OCI-LY3 (cell line): Measurements from ENCODE around the gene ZSCAN1.

Experiments used
- H2AFZ ChIP-seq: fragments of 200-600, 300-600 bp; shearing (Covaris generic); 2 replicates; pipeline ENCODE4 v1.6.0; 2014; ENCODE audit warnings: antibody characterized with exemption, low read depth, low read length
- H3K27ac ChIP-seq: fragments of 200-600, 300-600 bp; sonication (generic); 2 replicates; pipeline ENCODE4 v1.5.1; 2014; ENCODE audit warnings: mild to moderate bottlenecking, low read length, moderate library complexity, mixed read lengths
- H3K27me3 ChIP-seq: fragments of 200-600, 300-600 bp; sonication (generic); 2 replicates; pipeline ENCODE4 v1.6.1; 2014; ENCODE audit warnings: low read depth, low read length, mixed read lengths
- H3K36me3 ChIP-seq: fragments of 200-600, 300-600 bp; sonication (generic); replicated peaks from 2 replicates; pipeline ENCODE3; 2014; ENCODE audit warnings: low read depth, low read length, mixed read lengths
- H3K4me1 ChIP-seq: fragments of 300-600, 200-600 bp; sonication (generic); 2 replicates; pipeline ENCODE4 v1.6.1; 2014; ENCODE audit warnings: low read length, mixed read lengths
- H3K4me2 ChIP-seq: fragments of 200-600, 300-600 bp; sonication (generic); 2 replicates; pipeline ENCODE4 v1.6.1; 2014; ENCODE audit warnings: low read length, mixed read lengths
- H3K4me3 ChIP-seq: fragments of 300-600, 200-600 bp; sonication (generic); 2 replicates; pipeline ENCODE4 v1.5.1; 2014; ENCODE audit warnings: antibody characterized with exemption, mild to moderate bottlenecking, low read length, moderate library complexity
- H3K79me2 ChIP-seq: fragments of 300-600, 200-600 bp; shearing (Covaris generic); 2 replicates; pipeline ENCODE4 v1.6.1; 2014; ENCODE audit warnings: mild to moderate bottlenecking, low read length, mixed read lengths
- H3K9ac ChIP-seq: fragments of 300-600, 200-600 bp; shearing (Covaris generic); 2 replicates; pipeline ENCODE4 v1.6.0; 2014; ENCODE audit warnings: mild to moderate bottlenecking, low read length, moderate library complexity
- H3K9me3 ChIP-seq: fragments of 200-600, 300-600 bp; shearing (Covaris generic); 2 replicates; pipeline ENCODE4 v1.6.1; 2014; ENCODE audit warnings: low read length, mixed read lengths; ENCODE audit not compliant: insufficient read depth
- H4K20me1 ChIP-seq: fragments of 200-600, 300-600 bp; sonication (generic); 2 replicates; pipeline ENCODE4 v1.6.1; 2016; ENCODE audit warnings: low read length, mixed read lengths; ENCODE audit not compliant: insufficient read depth
- EZH2phosphoT487 ChIP-seq: fragments of 200-600 bp; shearing (Covaris generic); IDR thresholded peaks from 2 replicates; pipeline ENCODE4 v1.6.1; 2018; ENCODE audit warnings: antibody characterized with exemption, mixed run types, low read depth
- TF ChIP-seq, protein P1 (sequence below): fragments of 200-600, 300-600 bp; sonication (generic); IDR thresholded peaks from 2 replicates; pipeline ENCODE4 v1.5.1; 2014; ENCODE audit warnings: antibody characterized with exemption, low read length, low read depth

The ZSCAN1 gene

DNA sequence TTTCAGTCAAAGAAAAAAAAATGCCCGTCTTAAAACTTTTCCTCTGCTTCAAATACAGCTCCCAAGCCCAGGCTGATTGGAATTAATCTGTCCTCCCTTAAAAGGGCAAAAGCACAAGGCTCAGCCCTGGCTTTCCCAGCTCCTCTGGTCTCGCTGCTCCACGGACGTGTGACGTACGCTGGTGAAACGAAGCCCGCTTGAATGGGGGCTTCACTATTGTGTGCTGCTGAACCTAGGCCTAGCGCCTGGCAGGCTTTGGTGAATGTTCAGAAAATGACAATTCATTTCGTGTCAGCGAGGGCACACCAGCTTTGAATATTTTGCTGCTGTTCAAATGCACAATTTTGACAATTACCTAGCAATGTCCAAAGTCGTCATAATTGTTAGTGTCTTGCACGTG, 24.6 kb downstream of the ZSCAN1 start:
- no peaks in the 10 kb centered on the region for H4K20me1 ChIP-seq
- no peaks in the 10 kb centered on the region for H3K79me2 ChIP-seq
- no peaks in the 10 kb centered on the region for H3K4me1 ChIP-seq
- H3K36me3 ChIP-seq, result no peaks in the 10 kb centered on the region
- peaks cover 30% of the 10 kb centered on the region for H3K9me3 ChIP-seq
- no peak overlapping the region for H3K27ac ChIP-seq
- no peak overlapping the region for H3K4me2 ChIP-seq
- TF ChIP-seq EZH2phosphoT487, result no peak
- TF ChIP-seq, protein P1, sequence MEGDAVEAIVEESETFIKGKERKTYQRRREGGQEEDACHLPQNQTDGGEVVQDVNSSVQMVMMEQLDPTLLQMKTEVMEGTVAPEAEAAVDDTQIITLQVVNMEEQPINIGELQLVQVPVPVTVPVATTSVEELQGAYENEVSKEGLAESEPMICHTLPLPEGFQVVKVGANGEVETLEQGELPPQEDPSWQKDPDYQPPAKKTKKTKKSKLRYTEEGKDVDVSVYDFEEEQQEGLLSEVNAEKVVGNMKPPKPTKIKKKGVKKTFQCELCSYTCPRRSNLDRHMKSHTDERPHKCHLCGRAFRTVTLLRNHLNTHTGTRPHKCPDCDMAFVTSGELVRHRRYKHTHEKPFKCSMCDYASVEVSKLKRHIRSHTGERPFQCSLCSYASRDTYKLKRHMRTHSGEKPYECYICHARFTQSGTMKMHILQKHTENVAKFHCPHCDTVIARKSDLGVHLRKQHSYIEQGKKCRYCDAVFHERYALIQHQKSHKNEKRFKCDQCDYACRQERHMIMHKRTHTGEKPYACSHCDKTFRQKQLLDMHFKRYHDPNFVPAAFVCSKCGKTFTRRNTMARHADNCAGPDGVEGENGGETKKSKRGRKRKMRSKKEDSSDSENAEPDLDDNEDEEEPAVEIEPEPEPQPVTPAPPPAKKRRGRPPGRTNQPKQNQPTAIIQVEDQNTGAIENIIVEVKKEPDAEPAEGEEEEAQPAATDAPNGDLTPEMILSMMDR, result no peak
- H3K27me3 ChIP-seq, result no peaks in the 10 kb centered on the region
- H2AFZ ChIP-seq, result no peak overlapping the region
- H3K9ac ChIP-seq, result no peak overlapping the region
- H3K4me3 ChIP-seq, result no peak overlapping the region

DNA sequence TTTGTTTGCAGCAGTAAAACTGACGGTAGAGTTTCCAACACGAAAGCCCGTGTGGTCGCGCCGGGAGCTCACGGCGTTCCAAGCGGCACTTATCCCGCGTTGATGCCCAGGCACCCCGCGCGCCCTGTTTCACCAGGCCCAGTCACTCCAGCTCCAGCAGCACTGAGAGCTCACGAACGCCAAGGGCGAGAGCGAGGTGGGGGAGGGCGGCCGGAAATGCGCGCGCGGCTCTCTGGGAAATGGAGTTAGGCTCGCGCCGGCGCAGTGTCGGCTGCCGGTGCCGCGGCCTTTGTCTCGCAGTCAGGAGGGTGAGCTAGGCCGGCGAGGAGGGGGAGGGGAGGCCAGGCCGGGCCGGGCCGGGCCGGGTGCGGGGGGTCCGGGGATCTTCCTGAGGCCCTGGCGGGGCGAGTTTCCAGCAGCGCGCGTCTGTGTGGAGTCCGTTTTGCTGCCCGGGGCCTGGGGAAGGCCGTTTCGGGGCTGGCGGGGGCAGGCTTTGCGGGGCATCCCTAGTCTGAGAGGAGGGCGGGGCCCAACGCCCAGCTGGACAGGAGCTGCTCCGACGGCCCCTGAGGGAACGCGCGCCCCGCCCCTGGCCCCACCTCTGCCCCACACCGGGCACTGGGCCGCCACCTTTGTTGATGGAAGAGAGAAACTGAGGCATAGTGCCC, 25.3 kb downstream of the ZSCAN1 start, which contains the start of gene ZNF135:
Gene ZNF135, plus strand, starts transcription at position 280 of the 668 bp plus-strand sequence. CDS start 721 bp downstream, outside the sequence.
- Histone ChIP-seq H3K9me3 (peaks cover 25% of the 10 kb centered on the region), H3K27me3 (no peaks in the 10 kb centered on the region), H4K20me1 (no peaks in the 10 kb centered on the region), H3K79me2 (no peaks in the 10 kb centered on the region), H3K4me1 (no peaks in the 10 kb centered on the region), H3K9ac (no peak within 1 kb of the TSS), H3K36me3 (no peaks in the 10 kb centered on the region), H3K27ac (no peak within 1 kb of the TSS), H2AFZ (no peak within 1 kb of the TSS), H3K4me2 (no peak within 1 kb of the TSS), H3K4me3 (no peak within 1 kb of the TSS)
- no peak for TF ChIP-seq EZH2phosphoT487

DNA sequence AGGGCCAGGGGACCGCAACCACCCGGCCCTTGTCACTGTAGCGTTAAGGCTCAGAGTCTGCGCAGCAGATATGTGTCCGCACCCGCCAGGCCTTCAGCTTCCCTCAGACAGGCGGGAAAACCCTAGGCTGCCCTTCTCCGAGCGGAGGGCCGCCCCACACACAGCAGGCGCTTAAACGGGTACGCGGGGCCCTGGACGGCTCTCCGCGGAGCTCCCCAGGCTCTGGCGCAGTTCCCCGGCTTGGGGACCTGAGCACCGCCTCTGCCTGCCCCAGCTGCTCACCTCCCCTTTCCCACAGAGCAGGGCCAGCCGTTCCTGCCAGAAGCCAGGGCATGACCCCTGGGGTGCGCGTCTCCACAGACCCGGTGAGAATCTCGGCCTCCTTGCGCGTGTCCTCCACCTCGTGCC, 25.9 kb downstream of the ZSCAN1 start:
- H3K9ac ChIP-seq, result no peak overlapping the region
- no peaks in the 10 kb centered on the region for H3K79me2 ChIP-seq
- H3K27ac ChIP-seq, result no peak overlapping the region
- no peaks in the 10 kb centered on the region for H4K20me1 ChIP-seq
- no peaks in the 10 kb centered on the region for H3K36me3 ChIP-seq
- no peak overlapping the region for H3K4me2 ChIP-seq
- peaks cover 20% of the 10 kb centered on the region for H3K9me3 ChIP-seq
- TF ChIP-seq, protein P1, result no peak
- TF ChIP-seq EZH2phosphoT487, result no peak
- no peak overlapping the region for H3K4me3 ChIP-seq
- H3K27me3 ChIP-seq, result no peaks in the 10 kb centered on the region
- no peak overlapping the region for H2AFZ ChIP-seq
- H3K4me1 ChIP-seq, result no peaks in the 10 kb centered on the region

DNA sequence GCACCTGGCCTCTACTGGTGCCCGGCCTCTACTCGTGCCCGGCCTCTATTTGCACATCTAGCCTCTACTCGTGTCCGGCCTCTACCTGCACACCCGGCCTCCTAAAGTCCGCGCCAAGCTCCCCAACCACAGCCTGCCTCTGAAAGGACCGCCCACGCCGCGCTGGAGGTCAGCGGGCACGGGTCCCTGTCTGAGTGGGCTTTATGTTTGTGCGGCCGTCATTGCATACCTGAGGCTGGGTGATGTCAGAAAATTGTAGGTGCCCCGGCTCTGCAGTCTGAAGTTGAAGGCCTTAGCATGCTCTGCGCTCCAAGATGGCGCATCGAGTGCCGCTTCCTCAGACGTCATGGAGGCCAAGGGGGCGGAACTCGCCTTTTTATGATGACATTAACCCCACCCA, 26.4 kb downstream of the ZSCAN1 start:
- H2AFZ ChIP-seq, result no peak overlapping the region
- no peak overlapping the region for H3K27ac ChIP-seq

More for the DNA sequence above, 26.4 kb downstream of the ZSCAN1 start:
- no peaks in the 10 kb centered on the region for H3K27me3 ChIP-seq
- no peaks in the 10 kb centered on the region for H3K36me3 ChIP-seq
- H3K4me2 ChIP-seq, result no peak overlapping the region
- H4K20me1 ChIP-seq, result no peaks in the 10 kb centered on the region
- no peak overlapping the region for H3K4me3 ChIP-seq
- H3K9ac ChIP-seq, result no peak overlapping the region
- peaks cover 18% of the 10 kb centered on the region for H3K9me3 ChIP-seq
- H3K79me2 ChIP-seq, result no peaks in the 10 kb centered on the region
- no peaks in the 10 kb centered on the region for H3K4me1 ChIP-seq
- TF ChIP-seq, protein P1, result no peak
- TF ChIP-seq EZH2phosphoT487, result no peak
